H9 (cell line): ENCODE results near the gene LIMS1. TPM values are rescaled to one million over a fixed set of nuclear protein-coding genes. Genes with fewer than 3 reads are reported as not detected.

Source experiments
- DNase-seq: peaks from one replicate; pipeline ENCODE4 v3.0.0-alpha.2; 2017
- H2AFZ ChIP-seq: one replicate; pipeline ENCODE4 v1.6.1; 2013; ENCODE audit warnings: mild to moderate bottlenecking, low read length, control low read depth, moderate library complexity
- H2AK5ac ChIP-seq: 2 replicates; pipeline ENCODE4 v1.6.1; 2013; ENCODE audit warnings: low read length, control low read depth, mixed read lengths; ENCODE audit not compliant: insufficient read length
- H2BK120ac ChIP-seq: one replicate; pipeline ENCODE4 v1.6.1; 2013; ENCODE audit warnings: low read depth, mild to moderate bottlenecking, low read length, control low read depth, inconsistent platforms; ENCODE audit not compliant: poor library complexity, severe bottlenecking
- H2BK12ac ChIP-seq: 2 replicates; pipeline ENCODE4 v1.6.1; 2013; ENCODE audit warnings: low read length, control low read depth, mixed read lengths, low read depth; ENCODE audit not compliant: insufficient read length
- H2BK15ac ChIP-seq: 2 replicates; pipeline ENCODE4 v1.6.1; 2013; ENCODE audit warnings: low read depth, low read length, control low read depth
- H2BK20ac ChIP-seq: one replicate; pipeline ENCODE4 v1.6.1; 2013; ENCODE audit warnings: low read depth, mild to moderate bottlenecking, low read length, control low read depth, inconsistent platforms; ENCODE audit not compliant: poor library complexity, severe bottlenecking
- H2BK5ac ChIP-seq: 2 replicates; pipeline ENCODE4 v1.6.1; 2013; ENCODE audit warnings: low read length, control low read depth, mixed read lengths; ENCODE audit not compliant: insufficient read length
- H3K14ac ChIP-seq: 2 replicates; pipeline ENCODE4 v1.6.1; 2013; ENCODE audit warnings: low read length, control low read depth; ENCODE audit not compliant: insufficient read depth
- H3K18ac ChIP-seq: 2 replicates; pipeline ENCODE4 v1.6.1; 2013; ENCODE audit warnings: low read depth, mild to moderate bottlenecking, mixed read lengths, low read length, control low read depth; ENCODE audit not compliant: insufficient read length
- H3K23ac ChIP-seq: 2 replicates; pipeline ENCODE4 v1.6.1; 2013; ENCODE audit warnings: low read length, control low read depth, mixed read lengths, low read depth; ENCODE audit not compliant: insufficient read length
- H3K23me2 ChIP-seq: 2 replicates; pipeline ENCODE4 v1.6.1; 2013; ENCODE audit warnings: low read depth, mild to moderate bottlenecking, mixed read lengths, low read length, control low read depth; ENCODE audit not compliant: insufficient read length, poor library complexity, severe bottlenecking
- H3K27ac ChIP-seq: 2 replicates; pipeline ENCODE4 v1.5.1; 2013; ENCODE audit warnings: low read length, control low read depth, mixed read lengths, low read depth; ENCODE audit not compliant: insufficient read length
- H3K27me3 ChIP-seq: 2 replicates; pipeline ENCODE4 v1.6.1; 2013; ENCODE audit warnings: low read length, control low read depth, inconsistent platforms; ENCODE audit not compliant: insufficient read depth
- H3K4ac ChIP-seq: 2 replicates; pipeline ENCODE4 v1.6.1; 2013; ENCODE audit warnings: low read depth, mild to moderate bottlenecking, control low read depth, inconsistent platforms, low read length, moderate library complexity
- H3K4me1 ChIP-seq: 2 replicates; pipeline ENCODE4 v1.6.1; 2013; ENCODE audit warnings: low read length, control low read depth, inconsistent platforms; ENCODE audit not compliant: insufficient read depth
- H3K4me2 ChIP-seq: 2 replicates; pipeline ENCODE4 v1.6.1; 2013; ENCODE audit warnings: low read length, control low read depth, mixed read lengths; ENCODE audit not compliant: insufficient read length, insufficient read depth
- H3K56ac ChIP-seq: 2 replicates; pipeline ENCODE4 v1.6.1; 2013; ENCODE audit warnings: low read depth, mild to moderate bottlenecking, mixed read lengths, low read length, control low read depth; ENCODE audit not compliant: insufficient read length
- H3K79me1 ChIP-seq: 2 replicates; pipeline ENCODE4 v1.6.1; 2013; ENCODE audit warnings: low read depth, mild to moderate bottlenecking, moderate library complexity, low read length, control low read depth, inconsistent platforms; ENCODE audit not compliant: insufficient read depth, poor library complexity, severe bottlenecking
- H3K79me2 ChIP-seq: 2 replicates; pipeline ENCODE4 v1.6.1; 2013; ENCODE audit warnings: low read length, control low read depth, inconsistent platforms; ENCODE audit not compliant: insufficient read depth
- H3K9ac ChIP-seq: 2 replicates; pipeline ENCODE4 v1.6.1; 2013; ENCODE audit warnings: low read length, control low read depth, mixed read lengths; ENCODE audit not compliant: insufficient read length; ENCODE audit errors: extremely low read depth
- H3K9me3 ChIP-seq: one replicate; pipeline ENCODE4 v1.6.1; 2013; ENCODE audit warnings: low read depth, low read length, inconsistent platforms; ENCODE audit not compliant: control insufficient read depth
- H3T11ph ChIP-seq: one replicate; pipeline ENCODE4 v1.6.1; 2013; ENCODE audit warnings: mild to moderate bottlenecking, low read length, control low read depth, inconsistent platforms
- H4K20me1 ChIP-seq: one replicate; pipeline ENCODE4 v1.6.1; 2013; ENCODE audit not compliant: control insufficient read depth, insufficient read length, insufficient read depth
- H4K5ac ChIP-seq: 2 replicates; pipeline ENCODE4 v1.6.1; 2013; ENCODE audit warnings: low read depth, mild to moderate bottlenecking, mixed read lengths, low read length, control low read depth; ENCODE audit not compliant: insufficient read length
- H4K8ac ChIP-seq: replicated peaks from 2 replicates; pipeline ENCODE4 v1.6.1; 2013; ENCODE audit warnings: low read length, control low read depth, mixed read lengths, low read depth; ENCODE audit not compliant: insufficient read length
- H4K91ac ChIP-seq: 2 replicates; pipeline ENCODE4 v1.6.1; 2013; ENCODE audit warnings: low read depth, mild to moderate bottlenecking, moderate library complexity, mixed read lengths, low read length, control low read depth; ENCODE audit not compliant: insufficient read length
- H3K27ac Mint-ChIP-seq, 3 experiments: 2 replicates in 2 of 3; 3 replicates in 1 of 3; pipeline ENCODE4 v1.8.0; 2020 to 2021; ENCODE audit warnings: mixed read lengths in 3 of 3, mild to moderate bottlenecking in 1 of 3, moderate library complexity in 1 of 3
- H3K27me3 Mint-ChIP-seq: 2 replicates; pipeline ENCODE4 v1.8.0; 2021; ENCODE audit warnings: low read depth, mild to moderate bottlenecking, moderate library complexity, mixed read lengths
- H3K36me3 Mint-ChIP-seq, 3 experiments: 2 replicates in 2 of 3; 3 replicates in 1 of 3; pipeline ENCODE4 v1.8.0; 2020 to 2021; ENCODE audit warnings: low read depth in 3 of 3, mixed read lengths in 3 of 3; ENCODE audit not compliant: insufficient read depth in 1 of 3
- H3K4me1 Mint-ChIP-seq, 2 experiments: 2 replicates each; pipeline ENCODE4 v1.8.0; 2020; ENCODE audit warnings: mixed read lengths in 2 of 2
- H3K4me3 Mint-ChIP-seq, 2 experiments: 2 replicates in 1 of 2; 3 replicates in 1 of 2; pipeline ENCODE4 v1.8.0; 2020 to 2021; ENCODE audit warnings: mild to moderate bottlenecking in 2 of 2, mixed read lengths in 2 of 2, moderate library complexity in 1 of 2
- H3K9me3 Mint-ChIP-seq, 2 experiments: 2 replicates in 1 of 2; 3 replicates in 1 of 2; pipeline ENCODE4 v1.8.0; 2020; ENCODE audit warnings: mild to moderate bottlenecking in 2 of 2, mixed read lengths in 2 of 2, moderate library complexity in 1 of 2
- WGBS: extraction: QIAGEN DNeasy Blood & Tissue Kit; methylation state at CpG from one replicate; pipeline ENCODE4 v1.1.7; 2013; ENCODE audit warnings: missing lambda C conversion rate, low lambda C conversion rate, mixed read lengths; ENCODE audit not compliant: insufficient read length; ENCODE audit errors: extremely low coverage; 5-methylcytosine and 5-hydroxymethylcytosine counted together
- total RNA-seq: library from RNA; stranded (reverse); gene quantifications from 2 replicates; pipeline ENCODE4 v1.2.1, GENCODE V29; 2021
- TF ChIP-seq, protein P1 (sequence below): fragments of 200-600 bp; sonication (generic); conservative IDR thresholded peaks from 3 replicates; pipeline ENCODE4 v1.8.0; 2021; ENCODE audit warnings: antibody characterized with exemption, mild to moderate bottlenecking

The LIMS1 gene
- total RNA-seq, 1 experiment from 2014 or later, result 37.7 TPM

DNA sequence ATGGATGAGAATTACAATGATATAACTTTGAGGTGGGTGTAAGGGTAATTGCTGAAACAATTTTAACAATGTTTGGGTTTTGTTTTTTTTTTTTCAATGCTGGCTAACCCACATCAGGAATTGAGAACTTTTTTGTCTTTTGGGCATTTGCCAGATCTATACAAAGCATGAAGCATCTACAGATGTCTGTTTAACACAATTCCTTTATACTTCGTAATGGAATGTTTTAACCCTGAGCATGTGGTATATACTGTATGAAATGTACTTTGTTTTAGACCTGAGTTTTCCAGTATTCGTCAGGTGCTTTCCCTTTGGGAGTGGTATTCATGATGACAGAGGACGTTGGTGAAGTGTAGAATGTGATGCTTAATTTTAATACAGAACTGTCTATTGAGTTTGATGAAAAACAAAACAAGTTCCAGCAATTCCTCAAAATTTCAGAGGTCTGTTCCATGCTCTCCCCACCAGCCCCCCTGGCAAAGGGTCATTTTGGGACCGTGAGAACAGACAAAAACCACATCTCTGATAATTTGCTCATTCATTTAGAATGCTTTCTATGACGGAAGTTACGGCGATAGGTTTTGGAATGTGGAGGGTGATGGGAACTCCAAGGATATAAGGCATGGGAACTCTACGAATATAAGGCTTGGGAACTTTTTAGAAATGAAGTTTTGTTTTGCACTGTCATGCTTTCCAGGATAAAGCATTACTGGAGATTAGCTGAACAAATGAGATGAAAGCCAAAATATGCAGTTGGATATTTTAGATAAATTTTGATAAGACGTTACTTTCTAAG lies 14.1 kb downstream of the LIMS1 start:
- Histone ChIP-seq H2BK20ac (no peak overlapping the region), H3K27ac (no peak overlapping the region), H2AFZ (no peak overlapping the region), H4K91ac (no peak overlapping the region), H3K27me3 (no peaks in the 10 kb centered on the region), H3K79me1 (no peaks in the 10 kb centered on the region), H4K20me1 (no peaks in the 10 kb centered on the region), H3K4ac (no peak overlapping the region), H2AK5ac (no peak overlapping the region), H2BK15ac (no peak overlapping the region), H4K8ac (no peak overlapping the region), H3K79me2 (peaks cover 2% of the 10 kb centered on the region; the same call in 1 of the 2 replicates), H3K9me3 (no peaks in the 10 kb centered on the region), H2BK5ac (no peak overlapping the region), H3K18ac (no peak overlapping the region), H3K56ac (no peak overlapping the region), H4K5ac (no peak overlapping the region), H3K4me2 (no peak overlapping the region), H3K23ac (no peak overlapping the region), H3K14ac (no peak overlapping the region), H2BK12ac (no peak overlapping the region), H3K9ac (no peak overlapping the region), H3K23me2 (no peaks in the 10 kb centered on the region), H2BK120ac (no peak overlapping the region), H3K4me1 (peaks cover 5% of the 10 kb centered on the region; the same call in 1 of the 2 replicates), H3T11ph (no peak overlapping the region)
- H3K36me3 Mint-ChIP-seq, result peaks cover 3 to 10% (median 4%) of the 10 kb centered on the region in 3 experiments; a peak in 5 of 7 replicates
- peaks cover 5% of the 10 kb centered on the region in 2 experiments; a peak in 3 of 5 replicates for H3K9me3 Mint-ChIP-seq
- peaks cover 0 to 10% of the 10 kb centered on the region in 2 experiments; a peak in 2 of 4 replicates for H3K4me1 Mint-ChIP-seq
- H3K27ac Mint-ChIP-seq, result no peak overlapping the region
- no CpG with 5 or more reads among the region's 9 CpGs for WGBS
- TF ChIP-seq, protein P1, sequence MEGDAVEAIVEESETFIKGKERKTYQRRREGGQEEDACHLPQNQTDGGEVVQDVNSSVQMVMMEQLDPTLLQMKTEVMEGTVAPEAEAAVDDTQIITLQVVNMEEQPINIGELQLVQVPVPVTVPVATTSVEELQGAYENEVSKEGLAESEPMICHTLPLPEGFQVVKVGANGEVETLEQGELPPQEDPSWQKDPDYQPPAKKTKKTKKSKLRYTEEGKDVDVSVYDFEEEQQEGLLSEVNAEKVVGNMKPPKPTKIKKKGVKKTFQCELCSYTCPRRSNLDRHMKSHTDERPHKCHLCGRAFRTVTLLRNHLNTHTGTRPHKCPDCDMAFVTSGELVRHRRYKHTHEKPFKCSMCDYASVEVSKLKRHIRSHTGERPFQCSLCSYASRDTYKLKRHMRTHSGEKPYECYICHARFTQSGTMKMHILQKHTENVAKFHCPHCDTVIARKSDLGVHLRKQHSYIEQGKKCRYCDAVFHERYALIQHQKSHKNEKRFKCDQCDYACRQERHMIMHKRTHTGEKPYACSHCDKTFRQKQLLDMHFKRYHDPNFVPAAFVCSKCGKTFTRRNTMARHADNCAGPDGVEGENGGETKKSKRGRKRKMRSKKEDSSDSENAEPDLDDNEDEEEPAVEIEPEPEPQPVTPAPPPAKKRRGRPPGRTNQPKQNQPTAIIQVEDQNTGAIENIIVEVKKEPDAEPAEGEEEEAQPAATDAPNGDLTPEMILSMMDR, result no peak
- DNase-seq, result no peak
- no peaks in the 10 kb centered on the region for H3K27me3 Mint-ChIP-seq
- no peak overlapping the region for H3K4me3 Mint-ChIP-seq
